H1 (cell line): ENCODE measurements around the gene MAN1C1. TPM values are rescaled to one million over a fixed set of nuclear protein-coding genes. Genes with fewer than 3 reads are reported as not detected.

Experiments used
- CTCF ChIA-PET: fragments of 300-600 bp; sonication (Branson Sonifier 250); formaldehyde crosslinking; loops from one replicate; lab custom pipeline; 2021; ENCODE audit not compliant: partially characterized antibody; lab: Charles Lee
- POLR2A ChIA-PET: fragments of 300-600 bp; sonication (Branson Sonifier 250); formaldehyde crosslinking; loops from one replicate; lab custom pipeline; 2021; ENCODE audit warnings: inconsistent platforms; ENCODE audit not compliant: partially characterized antibody; lab: Charles Lee
- DNase-seq, 2 experiments: peaks; one replicate each; pipeline versions ENCODE4 v3.0.0 to v3.0.0-alpha.2; 2010 to 2022; ENCODE audit warnings: low spot score in 2 of 2, low read depth in 1 of 2, mixed read lengths in 1 of 2
- FAIRE-seq: peaks from 2 replicates; lab custom pipeline; 2011; peaks lifted over from hg19 to GRCh38; lab: Jason Lieb, UNC
- H2AFZ ChIP-seq: 2 replicates; pipeline ENCODE4 v1.8.1; 2012; ENCODE audit warnings: low read length, inconsistent platforms
- H2AK5ac ChIP-seq: 2 replicates; pipeline ENCODE4 v1.6.1; 2013; ENCODE audit warnings: low read depth, low read length
- H2BK120ac ChIP-seq: replicated peaks from 2 replicates; pipeline ENCODE3; 2013; ENCODE audit warnings: low read depth, low read length, inconsistent platforms
- H2BK12ac ChIP-seq: 2 replicates; pipeline ENCODE4 v1.6.1; 2013; ENCODE audit warnings: low read depth, low read length
- H2BK15ac ChIP-seq: 2 replicates; pipeline ENCODE4 v1.6.1; 2013; ENCODE audit warnings: low read length
- H2BK20ac ChIP-seq: 2 replicates; pipeline ENCODE4 v1.6.1; 2013; ENCODE audit warnings: low read length
- H2BK5ac ChIP-seq: 2 replicates; pipeline ENCODE4 v1.6.1; 2013; ENCODE audit warnings: low read depth, low read length
- H3K14ac ChIP-seq: 2 replicates; pipeline ENCODE4 v1.6.1; 2013; ENCODE audit warnings: inconsistent platforms; ENCODE audit not compliant: insufficient read length
- H3K18ac ChIP-seq: 2 replicates; pipeline ENCODE4 v1.6.1; 2013; ENCODE audit warnings: low read length; ENCODE audit errors: extremely low read depth
- H3K23ac ChIP-seq: 2 replicates; pipeline ENCODE4 v1.6.1; 2013; ENCODE audit warnings: inconsistent platforms; ENCODE audit not compliant: insufficient read length
- H3K23me2 ChIP-seq: 2 replicates; pipeline ENCODE4 v1.6.1; 2013; ENCODE audit warnings: low read depth, low read length
- H3K27ac ChIP-seq: 2 replicates; pipeline ENCODE4 v1.6.1; 2011; ENCODE audit warnings: low read depth, low read length, inconsistent platforms
- H3K27me3 ChIP-seq, 4 experiments: replicated peaks in 1 of 4; 1 replicate in 1 of 4; 2 replicates in 3 of 4; pipeline versions ENCODE4 v1.6.1 to v1.8.1; 2011 to 2013; ENCODE audit warnings: low read length in 3 of 4, mild to moderate bottlenecking in 3 of 4, inconsistent platforms in 2 of 4, mixed read lengths in 2 of 4, moderate library complexity in 1 of 4; ENCODE audit not compliant: control insufficient read depth in 3 of 4, insufficient read depth in 3 of 4; ENCODE audit errors: extremely low read depth in 1 of 4
- H3K36me3 ChIP-seq, 4 experiments: 2 replicates each; pipeline versions ENCODE4 v1.6.1 to v1.8.1; 2011 to 2013; ENCODE audit warnings: mild to moderate bottlenecking in 4 of 4, low read length in 3 of 4, moderate library complexity in 2 of 4, control low read depth in 1 of 4, inconsistent platforms in 1 of 4; ENCODE audit not compliant: insufficient read depth in 4 of 4, control insufficient read depth in 2 of 4
- H3K4ac ChIP-seq: replicated peaks from 2 replicates; pipeline ENCODE3; 2013; ENCODE audit warnings: low read length, low read depth, mixed read lengths, inconsistent platforms; ENCODE audit not compliant: insufficient read length
- H3K4me1 ChIP-seq, 4 experiments: replicated peaks in 1 of 4; 1 replicate in 1 of 4; 2 replicates in 3 of 4; pipeline versions ENCODE4 v1.6.1 to v1.8.1; 2011 to 2013; ENCODE audit warnings: low read length in 3 of 4, inconsistent platforms in 2 of 4, mixed read lengths in 1 of 4; ENCODE audit not compliant: insufficient read depth in 4 of 4, control insufficient read depth in 3 of 4
- H3K4me2 ChIP-seq, 2 experiments: 2 replicates each; pipeline versions ENCODE4 v1.6.1 to v1.8.1; 2011 to 2013; ENCODE audit warnings: low read depth in 2 of 2, low read length in 2 of 2, control low read depth in 1 of 2, inconsistent platforms in 1 of 2, mild to moderate bottlenecking in 1 of 2; ENCODE audit not compliant: insufficient read depth in 1 of 2
- H3K4me3 ChIP-seq, 4 experiments: fragments of 200-600, 300-600 bp in 1 of 4; sonication (generic), shearing (Covaris generic), sonication (Bioruptor Twin) in 1 of 4; 2 replicates each; pipeline versions ENCODE4 v1.5.1 to v1.8.1; 2011 to 2016; ENCODE audit warnings: low read length in 4 of 4, low read depth in 3 of 4, control low read depth in 2 of 4, inconsistent platforms in 2 of 4, mild to moderate bottlenecking in 2 of 4, mixed read lengths in 1 of 4, moderate library complexity in 1 of 4; ENCODE audit not compliant: insufficient read depth in 2 of 4; ENCODE audit errors: extremely low read depth in 1 of 4
- H3K56ac ChIP-seq: replicated peaks from 2 replicates; pipeline ENCODE3; 2013; ENCODE audit warnings: low read depth, mild to moderate bottlenecking, mixed read lengths, low read length, inconsistent platforms; ENCODE audit not compliant: insufficient read length
- H3K79me1 ChIP-seq: 2 replicates; pipeline ENCODE4 v1.6.1; 2013; ENCODE audit warnings: low read depth, low read length, control low read depth
- H3K79me2 ChIP-seq, 2 experiments: 2 replicates each; pipeline versions ENCODE4 v1.6.1 to v1.8.1; 2012 to 2013; ENCODE audit warnings: low read length in 2 of 2, mild to moderate bottlenecking in 2 of 2, inconsistent platforms in 1 of 2; ENCODE audit not compliant: insufficient read depth in 2 of 2, control insufficient read depth in 1 of 2
- H3K9ac ChIP-seq, 4 experiments: replicated peaks in 1 of 4; 1 replicate in 1 of 4; 2 replicates in 3 of 4; pipeline versions ENCODE4 v1.6.1 to v1.8.1; 2011 to 2013; ENCODE audit warnings: low read depth in 3 of 4, low read length in 3 of 4, control low read depth in 2 of 4, mild to moderate bottlenecking in 2 of 4, moderate library complexity in 2 of 4, inconsistent platforms in 1 of 4; ENCODE audit errors: extremely low read depth in 1 of 4
- H3K9me3 ChIP-seq, 2 experiments: 2 replicates each; pipeline versions ENCODE4 v1.6.1 to v1.8.1; 2012 to 2013; ENCODE audit warnings: mild to moderate bottlenecking in 2 of 2, moderate library complexity in 2 of 2, control low read depth in 1 of 2, inconsistent platforms in 1 of 2, low read depth in 1 of 2, low read length in 1 of 2, mixed read lengths in 1 of 2; ENCODE audit not compliant: insufficient read depth in 2 of 2
- H4K20me1 ChIP-seq, 2 experiments: replicated peaks in 1 of 2; 2 replicates each; pipeline versions ENCODE3 to v1.8.1; 2011 to 2013; ENCODE audit warnings: inconsistent platforms in 2 of 2, low read length in 2 of 2, mild to moderate bottlenecking in 1 of 2; ENCODE audit not compliant: insufficient read depth in 2 of 2, control insufficient read depth in 1 of 2
- H4K5ac ChIP-seq: 2 replicates; pipeline ENCODE4 v1.6.1; 2013; ENCODE audit warnings: low read length, low read depth, mixed read lengths, inconsistent platforms; ENCODE audit not compliant: insufficient read length
- H4K8ac ChIP-seq: 2 replicates; pipeline ENCODE4 v1.8.0; 2013; ENCODE audit warnings: mild to moderate bottlenecking, moderate library complexity, low read length, inconsistent platforms; ENCODE audit not compliant: insufficient read depth; ENCODE audit errors: extremely low read depth
- H4K91ac ChIP-seq: replicated peaks from 2 replicates; pipeline ENCODE3; 2013; ENCODE audit warnings: low read length, mixed read lengths, inconsistent platforms; ENCODE audit not compliant: insufficient read length
- KDM1A ChIP-seq: fragments of 200-600, 300-600 bp; sonication (generic); IDR thresholded peaks from 2 replicates; pipeline ENCODE4 v1.7.1; 2016; ENCODE audit warnings: mild to moderate bottlenecking, low read length, borderline replicate concordance
- SP4 ChIP-seq: IDR thresholded peaks from 2 replicates; pipeline ENCODE4 v1.6.1; 2012; ENCODE audit warnings: low read length, inconsistent platforms
- whole genome bisulfite sequencing, 2 experiments: shearing (Covaris generic) in 1 of 2; methylation state at CpG; one replicate each; pipeline versions ENCODE4 v1.1.6 to v1.1.7; 2013 to 2015; ENCODE audit warnings: low lambda C conversion rate in 2 of 2, mixed read lengths in 2 of 2, inconsistent platforms in 1 of 2, low coverage in 1 of 2, missing lambda C conversion rate in 1 of 2; ENCODE audit not compliant: insufficient replicate concordance in 2 of 2, insufficient coverage in 1 of 2, insufficient read length in 1 of 2; ENCODE audit errors: extremely low coverage in 1 of 2, missing lambda C conversion rate in 1 of 2; 5-methylcytosine and 5-hydroxymethylcytosine counted together
- polyA plus RNA-seq, 7 experiments: library from polyadenylated mRNA; depleted of rRNA in 3 of 7; stranded (reverse) in 5 of 7; unstranded in 2 of 7; fragments of >200 nt in 5 of 7; fragments of 200-250 nt in 2 of 7; gene quantifications; 1 replicate in 5 of 7; 2 replicates in 1 of 7; 4 replicates in 1 of 7; pipeline versions ENCODE4 v1.2.1 to v1.2.3, GENCODE V29; 2011 to 2013; ENCODE audit warnings: missing spikeins in 2 of 7, mixed read lengths in 2 of 7
- total RNA-seq: library from RNA; stranded (reverse); fragmentation: NEBNext Ultra II Directional; extraction: Animal tissue kit (Norgen Biotek cat#: 25700); gene quantifications from 2 replicates; pipeline ENCODE4 v1.2.1, GENCODE V29; 2021

MAN1C1 gene
- total and polyA plus RNA-seq, 2 of the 8 experiments (the other 6 are each of a cell fraction or from before 2014, with no cell fraction given), result 7.8 to 15.2 TPM

GRCh38 chr1:25729045-25729444 is 112.5 kb downstream of the MAN1C1 start:
- no peak overlapping the region for H3K27ac ChIP-seq
- no peaks in the 10 kb centered on the region for H3K23me2 ChIP-seq
- POLR2A ChIA-PET, result interaction anchor here (1.6 kb wide), 1 partner anchor 22 kb away, joined by 5 read pairs; no protein-coding TSS in a partner anchor
- no peak overlapping the region for H3K56ac ChIP-seq
- no peak overlapping the region for H3K14ac ChIP-seq
- no peak overlapping the region for H2AFZ ChIP-seq
- H3K4me3 ChIP-seq, result no peak overlapping the region
- no peak overlapping the region for H3K4ac ChIP-seq
- H2AK5ac ChIP-seq, result no peak overlapping the region
- no peak overlapping the region for H4K8ac ChIP-seq
- H3K4me1 ChIP-seq, result peaks cover 9 to 24% (median 16%) of the 10 kb centered on the region in 4 experiments
- H3K9me3 ChIP-seq, result no peaks in the 10 kb centered on the region
- DNase-seq, result no peak
- H2BK20ac ChIP-seq, result no peak overlapping the region
- H3K36me3 ChIP-seq, result no peaks in the 10 kb centered on the region
- no peak overlapping the region for H3K9ac ChIP-seq
- peak overlapping the region; percentile 37; the same call in 1 of the 2 replicates for H2BK15ac ChIP-seq
- no peak overlapping the region for H4K91ac ChIP-seq
- no peaks in the 10 kb centered on the region for H3K79me1 ChIP-seq
- TF ChIP-seq KDM1A (peak; percentile 90), SP4 (no peak)
- FAIRE-seq, result no peak
- no peaks in the 10 kb centered on the region for H4K20me1 ChIP-seq
- H3K4me2 ChIP-seq, result no peak overlapping the region
- no peak overlapping the region for H2BK12ac ChIP-seq
- H2BK120ac ChIP-seq, result no peak overlapping the region
- no peak overlapping the region for H4K5ac ChIP-seq
- H3K79me2 ChIP-seq, result no peaks in the 10 kb centered on the region
- CTCF ChIA-PET, result interaction anchor here (1.1 to 7.8 kb wide), 10 partner anchors 9 to 69 kb away, joined by 3 to 53 read pairs (median 4); no protein-coding TSS in a partner anchor
- 80% methylated on average over 4 of the region's 4 CpGs; no CpG with 5 or more reads in 1 of the 2 experiments for WGBS, 2 experiments
- no peak overlapping the region for H2BK5ac ChIP-seq
- H3K27me3 ChIP-seq, result no peaks in the 10 kb centered on the region
- no peak overlapping the region for H3K23ac ChIP-seq
- no peak overlapping the region for H3K18ac ChIP-seq
